ENCODE data around the gene RBP2. TPM values are rescaled to one million over a fixed set of nuclear protein-coding genes. Genes with fewer than 3 reads are reported as not detected.

RBP2 gene
- total and polyA plus RNA-seq, 2 donors (not counting 3 experiments of a cell fraction or from before 2014, with no cell fraction given), result not detected

- CTCF ChIA-PET, result no interaction called here
- Histone ChIP-seq H4K20me1 (replicated peaks; ENCODE audit: control insufficient read depth, extremely low read depth, insufficient read depth, low read length) (no peaks in the 10 kb centered on the region), H3K27ac (ENCODE audit: insufficient read depth, low read depth, low read length) (no peak overlapping the region), H2AFZ (ENCODE audit: low read depth, low read length) (no peak overlapping the region), H3K27me3 (ENCODE audit: control insufficient read depth in 2 of 2, insufficient read depth in 2 of 2, low read length in 2 of 2) (no peaks in the 10 kb centered on the region), H3K9me3 (replicated peaks; ENCODE audit: control insufficient read depth, insufficient read depth, low read length) (no peaks in the 10 kb centered on the region), H3K9me1 (replicated peaks; ENCODE audit: control insufficient read depth, extremely low read depth, insufficient read depth, low read length) (no peaks in the 10 kb centered on the region), H3K79me2 (ENCODE audit: control insufficient read depth, insufficient read depth, low read length) (no peaks in the 10 kb centered on the region), H3K4me3 (replicated peaks in 1 of 3; ENCODE audit: insufficient read depth in 1 of 3, low read depth in 1 of 3, low read length in 3 of 3) (no peak overlapping the region), H3K4me1 (ENCODE audit: control insufficient read depth, extremely low read depth, insufficient read depth, low read length) (no peaks in the 10 kb centered on the region), H3K4me2 (ENCODE audit: insufficient read depth, low read length) (no peak overlapping the region), H3K9ac (replicated peaks; ENCODE audit: extremely low read depth, insufficient read depth, low read length) (no peak overlapping the region), H3K36me3 (ENCODE audit: control insufficient read depth in 2 of 2, extremely low read depth in 1 of 2, insufficient read depth in 2 of 2, low read length in 2 of 2) (no peaks in the 10 kb centered on the region)
- TF ChIP-seq EZH2 (IDR thresholded peaks at IDR 0.05; ENCODE audit: borderline replicate concordance, low read depth, low read length, severe bottlenecking), result no peak
- no peak for TF ChIP-seq MYC (IDR thresholded peaks at IDR 0.05; ENCODE audit: low read depth, low read length)
- TF ChIP-seq POLR2A (IDR thresholded peaks at IDR 0.05; ENCODE audit: low read depth, low read length), result no peak
- no peak for TF ChIP-seq CTCF (IDR thresholded peaks at IDR 0.05; ENCODE audit: extremely low read depth in 1 of 2, insufficient read depth in 1 of 2, low read depth in 1 of 2, low read length in 2 of 2)
- no peak for TF ChIP-seq MAX (IDR thresholded peaks at IDR 0.05; ENCODE audit: insufficient read depth, insufficient read length)
- no peak for TF ChIP-seq POLR2AphosphoS5 (IDR thresholded peaks at IDR 0.05; ENCODE audit: insufficient read depth, low read depth, low read length)
- no peak for TF ChIP-seq JUN (IDR thresholded peaks at IDR 0.05; ENCODE audit: borderline replicate concordance, insufficient read depth, insufficient read length, low read depth)
- no peak for TF ChIP-seq FOS (IDR thresholded peaks at IDR 0.05; ENCODE audit: borderline replicate concordance, insufficient read depth, low read length)
- no peak for TF ChIP-seq GATA2 (IDR thresholded peaks at IDR 0.05; ENCODE audit: insufficient read depth, insufficient read length, low read depth, low read length)
- intact Hi-C loops (cut with micrococcal nuclease), result no loop called here
- dilution Hi-C loops (cut with MboI; ENCODE audit: extremely low pct_ligation_motif_present, low sequenced_read_pairs), result no loop called here
- DNase-seq (ENCODE audit: low read depth, low spot score) (no peak), FAIRE-seq (no peak)
- POLR2A ChIA-PET, result no interaction called here
- no TSS peak for BruUV-seq (replicated peaks)
Observed at GRCh38 chr3:139514741-139515140, 38.4 kb upstream of the RBP2 start.
